GM18507 (cell line): ENCODE measurements around the gene GABRG3.
"Not testable (repeated sequence)": the region's sequence is repeated elsewhere in the genome, so short reads cannot be mapped to it uniquely, and the experiment has no call there.

Experiments used
- DNase-seq: peaks from one replicate; pipeline ENCODE4 v3.0.0; 2011; ENCODE audit warnings: low read depth; ENCODE audit not compliant: insufficient read length; ENCODE audit errors: extremely low spot score
- FAIRE-seq: peaks from 2 replicates; lab custom pipeline; 2011; peaks lifted over from hg19 to GRCh38; lab: Jason Lieb, UNC

Gene GABRG3

GRCh38 chr15:27137127-27137526 lies 166.1 kb downstream of the GABRG3 start:
- DNase-seq = no peak
- FAIRE-seq = no peak

GRCh38 chr15:27165590-27165989 lies 194.6 kb downstream of the GABRG3 start:
- DNase-seq = no peak
- FAIRE-seq = no peak

DNA sequence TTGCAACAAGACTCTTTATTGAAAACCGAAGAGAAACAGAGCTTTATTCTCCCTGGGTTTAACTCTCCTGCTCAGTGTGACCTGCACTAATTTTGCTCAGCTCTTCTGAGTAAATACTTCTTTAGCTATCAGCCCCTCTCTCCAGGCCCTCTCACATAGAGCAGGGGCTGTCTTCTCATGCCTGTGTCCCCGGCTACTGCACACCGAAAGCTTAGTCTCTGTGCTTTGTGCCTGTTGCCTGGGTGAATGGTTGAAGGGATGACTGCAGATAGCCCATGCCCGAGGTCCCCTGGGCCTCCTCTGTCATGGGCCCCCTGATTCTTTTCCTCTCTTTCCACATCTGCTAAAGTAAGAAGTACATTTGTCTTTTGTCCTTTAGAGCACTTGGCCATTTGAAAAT lies 195.9 kb downstream of the GABRG3 start:
- DNase-seq (no peak), FAIRE-seq (no peak)

GRCh38 chr15:27167738-27168137 lies 196.8 kb downstream of the GABRG3 start:
- FAIRE-seq = no peak
- DNase-seq = no peak

DNA sequence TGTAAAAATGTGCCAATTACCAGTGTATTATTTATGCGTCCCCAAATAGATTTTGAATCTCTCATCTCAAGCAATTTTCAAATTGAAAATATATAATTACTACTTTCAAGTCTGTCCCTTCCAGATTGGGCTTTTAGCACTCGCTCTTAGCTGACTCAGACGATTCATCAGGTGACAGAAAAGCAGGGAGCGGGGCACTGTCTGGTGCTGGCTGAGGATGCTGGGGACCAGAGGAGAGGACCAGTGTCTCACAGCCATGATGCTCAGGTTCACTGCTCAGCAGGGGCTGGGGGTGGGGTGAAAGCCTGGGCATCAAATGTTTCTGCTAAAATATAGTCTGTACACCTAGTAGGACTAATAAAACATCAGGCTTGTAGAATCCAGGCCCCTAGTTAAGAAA lies 199.9 kb downstream of the GABRG3 start:
- FAIRE-seq (no peak), DNase-seq (no peak)

DNA sequence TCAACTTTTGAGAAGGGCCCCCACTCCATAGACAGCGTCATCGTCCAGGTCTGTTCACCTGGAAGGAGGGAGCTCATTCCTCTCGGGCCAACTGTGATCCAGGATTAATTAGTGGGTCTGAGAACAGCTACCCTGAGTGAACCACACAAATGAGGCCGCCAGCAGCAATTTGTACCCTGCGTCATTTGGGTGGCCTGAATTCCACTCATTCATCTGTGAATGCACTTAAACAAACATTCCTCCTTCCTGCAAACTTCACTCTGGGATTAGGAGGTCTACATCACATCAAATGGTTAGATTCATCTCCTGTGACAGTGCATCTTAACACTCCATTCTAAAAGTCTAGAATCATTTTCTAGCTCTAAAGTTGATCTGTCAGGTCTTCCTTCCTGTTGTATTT lies 201.8 kb downstream of the GABRG3 start:
- FAIRE-seq (no peak), DNase-seq (no peak)

DNA sequence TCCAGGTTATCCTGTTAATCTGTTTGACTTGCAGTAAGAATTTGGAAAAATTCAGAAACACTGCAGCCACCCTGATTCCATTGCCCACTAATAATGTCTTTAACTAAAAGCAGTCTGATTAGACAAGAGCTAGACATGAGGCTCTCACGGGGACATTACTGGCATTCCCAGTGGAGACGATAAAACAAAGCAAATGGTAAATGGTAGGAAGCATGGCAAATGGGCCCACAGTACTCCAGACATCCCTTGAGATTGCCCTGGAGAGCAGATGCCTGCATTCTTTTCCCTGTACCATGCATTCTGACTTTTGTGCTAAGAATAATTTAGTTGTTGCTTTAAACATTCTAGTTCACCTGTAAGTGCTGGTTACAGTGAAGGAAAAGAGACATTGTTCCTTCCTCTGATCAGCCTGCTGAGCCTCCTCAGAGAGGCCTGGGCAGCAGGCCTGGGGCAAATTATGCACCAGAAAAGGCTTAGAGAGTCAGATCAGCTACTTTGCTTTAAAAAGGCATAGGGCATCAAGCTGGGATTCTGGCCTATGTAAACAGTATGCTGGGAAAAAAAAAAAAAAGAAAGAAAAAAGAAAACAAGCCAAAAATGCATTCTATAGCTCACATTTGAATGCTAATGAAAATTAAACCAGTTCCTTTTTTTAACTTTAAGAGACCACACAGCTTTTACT lies 204.6 kb downstream of the GABRG3 start:
- FAIRE-seq = no peak

DNA sequence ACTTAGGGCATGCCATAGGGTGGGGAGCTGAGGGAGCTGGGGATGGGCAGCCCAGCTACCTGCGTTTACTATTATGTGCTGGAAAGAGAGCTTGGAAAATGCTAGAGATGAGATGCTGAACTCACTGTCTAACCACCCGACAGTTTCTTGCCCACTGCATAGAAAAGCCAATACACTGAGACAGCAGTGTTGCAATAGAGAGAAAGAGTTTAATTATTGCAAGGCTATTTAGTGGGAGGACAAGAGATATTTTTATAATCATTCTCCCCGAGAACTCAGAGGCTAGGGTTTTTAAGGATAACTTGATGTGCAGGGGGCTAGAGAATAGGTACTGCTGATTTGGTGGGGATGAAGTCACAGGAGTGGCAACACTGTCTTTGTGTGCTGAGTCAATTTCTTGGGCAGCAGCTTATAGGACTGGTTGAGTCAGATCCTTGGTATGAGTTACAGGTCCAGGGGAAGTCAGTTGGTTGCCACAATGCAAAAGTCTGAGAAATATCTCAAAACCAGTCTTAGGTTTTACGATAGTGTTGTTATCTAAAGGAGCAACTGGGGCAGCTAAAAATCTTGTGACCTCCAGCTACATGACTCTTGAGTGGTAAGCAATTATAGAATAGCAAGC lies 205.9 kb downstream of the GABRG3 start:
- DNase-seq (no peak), FAIRE-seq (no peak)

More for the DNA sequence above, 204.6 kb downstream of the GABRG3 start:
- DNase-seq = no peak

DNA sequence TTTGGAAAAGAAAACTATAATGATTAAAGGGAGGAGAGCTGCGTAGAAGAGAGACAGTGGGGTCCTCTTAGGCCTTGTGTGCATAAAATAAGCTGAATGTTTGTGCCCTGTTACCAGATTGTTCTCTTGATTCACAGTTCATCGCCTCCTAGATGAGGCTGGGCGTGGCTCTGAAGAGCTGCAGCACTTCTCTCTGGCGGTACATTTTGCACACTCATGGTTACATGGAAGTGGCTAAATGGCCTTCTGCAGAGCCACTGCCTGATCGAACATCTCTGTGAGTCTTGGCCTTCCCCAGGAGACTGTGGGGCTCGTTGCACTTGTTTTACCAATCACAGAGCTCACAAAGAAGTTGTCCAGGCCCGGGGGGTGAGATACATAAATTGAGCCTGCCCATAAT lies 208.8 kb downstream of the GABRG3 start:
- DNase-seq = no peak
- no peak for FAIRE-seq

GRCh38 chr15:27182561-27183110 lies 211.7 kb downstream of the GABRG3 start:
- DNase-seq (no peak), FAIRE-seq (no peak)

DNA sequence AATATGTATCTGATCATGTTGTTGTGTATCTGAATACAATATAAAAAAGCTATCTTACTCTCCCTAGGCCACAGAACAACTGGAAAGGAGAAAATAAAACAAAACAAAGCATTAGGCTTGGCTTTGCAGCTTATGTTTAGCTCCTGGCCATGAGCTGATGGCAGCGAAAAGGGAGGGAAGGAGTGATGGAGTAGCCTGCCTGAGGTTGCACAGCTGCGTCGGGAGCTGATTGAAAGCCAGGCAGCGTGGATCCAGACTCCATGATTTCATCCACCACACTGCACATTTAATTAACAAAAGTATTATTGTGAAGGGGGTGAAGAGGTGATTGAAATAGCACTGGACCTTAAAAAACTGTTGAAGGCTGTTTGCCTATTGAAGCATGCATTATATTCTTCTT lies 212.2 kb downstream of the GABRG3 start:
- DNase-seq (no peak), FAIRE-seq (no peak)

DNA sequence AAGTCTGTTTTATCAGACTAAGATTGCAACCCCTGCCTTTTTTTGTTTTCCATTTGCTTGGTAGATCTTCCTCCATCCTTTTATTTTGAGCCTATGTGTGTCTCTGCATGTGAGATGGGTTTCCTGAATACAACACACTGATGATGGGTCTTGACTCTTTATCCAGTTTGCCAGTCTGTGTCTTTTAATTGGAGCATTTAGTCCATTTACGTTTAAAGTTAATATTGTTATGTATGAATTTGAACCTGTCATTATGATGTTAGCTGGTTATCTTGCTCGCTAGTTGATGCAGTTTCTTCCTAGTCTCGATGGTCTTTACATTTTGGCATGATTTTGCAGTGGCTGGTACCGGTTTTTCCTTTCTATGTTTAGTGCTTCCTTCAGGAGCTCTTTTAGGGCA lies 220.5 kb downstream of the GABRG3 start:
- not testable (repeated sequence) for DNase-seq, FAIRE-seq

GRCh38 chr15:27196691-27197090 lies 225.7 kb downstream of the GABRG3 start:
- FAIRE-seq = no peak

DNA sequence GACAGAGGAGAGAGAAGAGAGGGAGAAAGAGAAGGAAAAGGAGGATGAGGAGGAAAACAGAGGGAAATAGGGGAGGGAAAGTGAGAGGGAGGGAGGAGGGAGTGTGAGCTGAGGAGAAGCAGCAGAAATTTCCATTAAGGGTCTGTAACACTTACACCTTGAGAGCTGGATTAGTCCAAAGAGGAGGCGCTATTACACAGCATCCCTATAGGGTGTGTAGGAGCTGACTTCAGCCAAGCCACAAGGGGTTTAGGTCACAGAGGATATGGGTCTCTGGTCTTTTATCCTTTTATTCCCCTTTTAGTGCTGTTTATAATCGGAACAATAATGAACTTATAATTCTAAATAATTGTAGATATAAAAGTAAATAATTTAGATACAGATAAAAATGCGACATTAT lies 230.4 kb downstream of the GABRG3 start:
- DNase-seq = no peak

More at GRCh38 chr15:27196691-27197090, 225.7 kb downstream of the GABRG3 start:
- DNase-seq = no peak

GRCh38 chr15:27210176-27210575 lies 239.2 kb downstream of the GABRG3 start:
- FAIRE-seq (no peak), DNase-seq (no peak)

More for the DNA sequence above, 230.4 kb downstream of the GABRG3 start:
- FAIRE-seq = no peak

- no peak for FAIRE-seq
- DNase-seq = no peak
Measured at GRCh38 chr15:27214032-27214431, 243.1 kb downstream of the GABRG3 start.

DNA sequence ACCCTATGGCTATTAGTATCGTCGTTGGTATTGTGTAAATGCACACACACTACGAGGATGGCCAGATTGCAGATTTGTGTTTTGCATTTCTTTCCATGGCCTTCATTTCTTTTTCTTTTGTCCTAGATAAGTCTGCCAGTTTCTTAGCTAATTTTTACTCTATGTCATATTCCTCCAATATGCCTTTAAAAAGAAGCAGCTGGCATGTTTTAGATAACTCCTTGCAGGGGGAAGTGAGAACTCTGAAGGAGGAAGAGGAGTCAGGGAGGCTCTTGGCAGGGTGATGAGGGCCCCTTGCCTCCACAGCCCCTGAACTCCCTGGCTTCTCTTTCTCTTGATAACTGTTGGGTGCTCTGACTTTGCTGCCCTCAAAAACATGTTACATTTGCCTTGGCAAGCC lies 244.0 kb downstream of the GABRG3 start:
- FAIRE-seq (no peak), DNase-seq (no peak)

DNA sequence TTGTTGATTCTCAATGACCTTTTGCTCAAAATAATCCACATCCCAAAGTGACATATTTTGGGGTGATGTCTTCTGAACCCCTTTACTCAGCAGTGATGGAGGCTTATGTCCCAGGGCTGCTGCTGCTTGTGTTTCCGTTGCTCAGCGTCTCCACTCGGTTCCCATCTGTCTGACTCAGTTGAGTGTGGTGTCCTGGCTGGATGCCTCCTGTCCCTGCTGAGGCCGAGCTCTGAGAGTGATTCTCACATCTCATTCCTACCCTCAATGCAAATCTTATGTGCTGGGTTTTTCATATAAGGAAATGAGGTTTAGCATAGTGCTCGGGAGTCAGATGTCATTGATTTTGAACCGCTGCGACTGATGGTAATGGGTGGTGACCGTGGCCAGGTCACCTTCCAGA lies 247.4 kb downstream of the GABRG3 start:
- FAIRE-seq (no peak), DNase-seq (no peak)

DNA sequence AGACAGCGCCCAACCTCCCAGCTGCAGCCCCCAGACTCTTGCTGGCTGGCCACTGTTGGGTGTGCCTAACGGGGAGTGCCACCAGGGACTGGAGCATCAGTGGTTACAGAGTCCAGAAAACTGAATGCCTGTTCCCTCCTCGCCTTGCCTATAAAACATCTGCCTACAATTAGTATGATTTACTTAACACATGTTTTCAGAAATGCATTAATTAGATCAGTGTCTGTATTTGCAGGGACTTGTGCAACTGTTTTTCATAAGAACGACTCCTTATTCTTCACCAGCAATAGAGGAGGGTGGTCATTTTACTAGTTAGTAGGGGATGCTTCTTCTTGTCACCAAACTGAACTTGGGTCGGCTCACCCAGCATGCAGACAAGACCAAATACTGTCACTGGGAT lies 248.7 kb downstream of the GABRG3 start:
- DNase-seq (no peak), FAIRE-seq (no peak)

DNA sequence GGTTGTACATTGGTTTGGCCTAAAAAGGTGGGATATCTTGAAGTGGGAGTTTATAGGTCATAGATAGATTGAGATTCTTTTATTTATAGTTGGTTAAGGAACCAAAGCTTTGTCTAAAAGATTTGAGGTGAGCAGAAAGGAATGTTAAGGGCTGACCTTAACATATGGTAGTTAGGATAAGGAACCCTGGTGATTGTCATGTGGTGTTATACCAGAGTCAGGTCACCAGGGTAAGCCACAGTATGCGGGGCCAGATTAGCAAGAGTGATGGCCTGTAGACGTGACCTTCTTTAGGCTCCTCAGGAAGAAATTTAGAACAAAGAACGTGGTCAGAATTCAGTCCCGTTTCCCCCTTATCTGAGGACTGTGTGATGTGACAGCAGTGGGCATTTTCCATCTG lies 249.2 kb downstream of the GABRG3 start:
- no peak for FAIRE-seq
- no peak for DNase-seq

GRCh38 chr15:27222479-27222878 lies 251.5 kb downstream of the GABRG3 start:
- FAIRE-seq (no peak), DNase-seq (no peak)
